ENCODE data around the gene CCDC158.
"Not testable (repeated sequence)": the region's sequence is repeated elsewhere in the genome, so short reads cannot be mapped to it uniquely, and the experiment has no call there.

CCDC158 gene

DNA sequence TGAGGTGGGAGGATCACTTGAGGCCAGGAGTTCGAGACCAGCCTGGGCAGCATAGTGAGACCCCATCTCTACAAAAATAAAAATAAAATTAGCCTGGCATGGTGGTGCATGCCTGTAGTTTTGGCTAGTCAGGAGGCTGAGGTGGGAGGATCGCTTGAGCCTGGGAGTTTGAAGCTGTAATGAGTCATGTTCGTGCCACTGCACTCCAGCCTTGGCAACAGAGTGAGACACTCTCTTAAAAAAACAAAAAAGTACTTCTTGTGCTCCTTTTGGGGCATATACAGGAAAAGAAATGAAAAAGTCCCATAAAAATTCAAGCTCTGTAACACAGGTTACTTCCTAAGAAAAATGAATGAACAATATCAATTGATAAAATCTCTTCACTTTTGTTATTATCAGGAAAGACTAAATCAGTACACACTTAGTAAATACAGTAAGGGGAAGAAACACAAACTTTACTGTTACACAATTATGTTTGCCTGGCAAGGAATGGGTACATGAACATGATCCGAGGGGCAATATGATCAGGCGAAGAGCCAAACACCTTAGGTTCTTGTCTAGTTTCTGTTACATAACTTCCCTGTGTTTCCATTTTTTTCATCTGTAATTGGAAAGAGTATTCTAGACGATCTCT is 46.9 kb downstream of the CCDC158 start:
- DNase-seq (ENCODE audit: low read depth), result no peak

DNA sequence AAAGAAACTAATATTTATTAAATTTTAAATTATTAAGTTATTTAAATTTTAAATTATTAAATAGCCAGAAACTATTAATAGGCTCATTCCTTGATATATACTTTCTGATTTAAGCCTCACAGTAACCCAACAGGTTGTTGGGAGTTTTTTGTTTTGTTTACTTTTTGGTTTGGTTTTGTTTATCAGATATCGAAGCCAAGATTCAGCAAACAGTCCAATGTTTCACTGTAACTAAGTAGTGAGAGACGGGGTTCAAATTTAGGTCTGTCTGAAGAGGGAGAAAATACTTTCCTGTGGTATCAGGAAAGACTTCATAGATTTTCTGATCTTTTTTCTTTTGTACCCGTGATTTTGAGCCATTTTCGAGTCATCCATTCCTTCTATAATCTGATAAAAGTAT is 54.2 kb downstream of the CCDC158 start:
- DNase-seq (ENCODE audit: low read depth), result no peak

DNA sequence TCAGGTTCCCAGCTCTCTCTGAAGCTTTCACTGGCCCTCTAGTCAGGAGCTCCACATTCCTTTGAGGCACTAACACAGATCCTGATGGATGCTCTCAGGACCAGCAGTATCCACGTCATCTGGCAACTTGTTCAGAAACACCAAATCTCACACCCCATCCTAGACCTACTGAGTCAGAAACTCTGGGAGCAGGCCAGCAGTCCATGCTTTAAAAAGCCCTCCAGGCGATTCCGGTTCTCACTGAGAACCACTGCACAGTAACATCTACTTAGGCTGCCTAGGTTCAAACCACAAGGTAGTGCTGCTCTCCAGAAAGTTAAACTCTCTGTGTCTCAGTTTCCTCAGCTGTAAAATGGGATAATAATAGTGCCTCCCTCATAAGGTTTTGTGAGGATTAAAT is 55.3 kb downstream of the CCDC158 start:
- no peak for DNase-seq (ENCODE audit: low read depth)

DNA sequence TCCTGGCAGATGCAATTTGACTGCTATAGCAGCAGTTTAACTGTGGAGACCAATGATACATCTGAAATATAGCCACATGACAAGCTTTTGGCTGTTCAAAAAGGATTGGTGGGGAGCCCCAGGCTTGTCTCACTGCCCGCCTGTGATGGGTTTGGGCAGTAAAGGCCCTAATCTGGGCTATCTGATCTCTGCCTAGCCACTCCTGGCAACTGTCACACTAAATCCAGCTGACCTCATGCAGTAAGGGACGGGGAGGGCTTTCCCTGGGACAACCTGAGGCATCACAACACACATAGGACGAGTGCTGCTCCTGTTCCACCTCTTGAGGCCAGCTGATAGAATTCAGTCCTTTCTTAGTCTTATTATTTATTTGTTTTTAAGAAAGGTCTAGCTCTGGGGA is 56.2 kb downstream of the CCDC158 start:
- DNase-seq (ENCODE audit: low read depth), result no peak

DNA sequence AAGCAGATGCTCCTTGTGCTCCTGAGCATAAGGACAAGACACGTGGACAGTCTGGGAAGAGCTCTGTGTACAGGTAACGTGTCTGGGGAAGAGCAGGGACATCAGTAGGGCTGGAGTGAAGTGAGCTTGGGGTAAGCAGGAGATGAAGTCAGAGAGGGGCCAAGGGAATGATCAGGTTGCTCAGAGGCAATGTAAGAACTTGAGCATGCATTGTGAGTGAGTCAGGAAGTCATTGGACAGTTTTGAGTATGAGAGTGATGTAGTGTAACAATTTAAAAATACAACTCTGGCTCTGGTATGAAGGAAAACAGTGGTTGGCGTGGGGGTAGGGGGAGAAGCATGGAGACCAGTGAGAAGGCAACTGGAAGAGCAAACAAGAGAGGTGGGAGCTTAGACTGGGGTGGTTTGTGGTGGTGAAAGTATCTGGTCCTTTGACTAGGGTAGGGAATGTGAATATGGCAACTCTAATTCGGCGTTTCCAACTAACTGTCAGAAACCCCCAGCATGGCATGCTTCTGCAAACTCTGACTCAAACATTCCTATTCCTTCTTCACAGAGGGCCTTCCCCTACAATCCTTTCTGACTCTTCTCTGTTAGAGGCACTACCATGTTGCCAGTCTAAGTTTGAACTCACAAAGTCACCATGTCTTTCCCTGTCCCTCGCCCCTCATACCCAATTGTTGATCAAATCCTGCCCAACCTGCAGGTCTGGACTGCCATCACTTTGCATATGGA is 57.2 kb downstream of the CCDC158 start:
- no peak for DNase-seq (ENCODE audit: low read depth)

DNA sequence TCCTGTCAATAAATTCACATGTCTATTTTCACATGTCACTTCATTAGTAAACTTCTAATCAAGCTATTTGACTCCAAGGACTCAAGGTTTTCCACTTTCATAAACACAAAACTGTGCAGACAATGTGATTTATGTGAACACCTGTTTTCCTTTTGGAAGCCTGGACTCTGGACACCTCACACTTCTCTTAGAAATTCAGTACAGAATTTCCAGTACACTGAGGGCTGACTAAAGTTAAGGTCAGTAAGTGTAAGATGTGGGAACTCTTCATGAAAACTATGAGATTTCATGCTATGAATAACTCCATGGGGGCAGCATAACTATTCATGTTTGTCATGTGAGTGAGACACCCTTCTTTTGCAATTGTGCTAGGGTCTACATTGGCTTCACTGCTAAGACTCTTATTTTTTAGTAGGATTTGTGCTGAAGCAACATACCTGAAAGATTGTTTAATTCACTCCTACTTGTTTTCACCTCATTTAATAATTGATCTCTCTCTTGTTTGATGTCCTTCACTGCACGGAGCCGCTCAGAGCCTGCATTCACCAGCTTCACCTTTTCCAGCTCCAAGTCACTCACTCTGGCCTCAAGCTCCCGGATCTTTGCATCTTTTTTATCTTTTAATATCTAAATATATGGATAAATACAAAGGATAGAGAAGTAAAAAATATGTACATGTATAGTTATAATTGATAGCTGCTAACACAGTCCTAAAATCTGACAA is 59.1 kb downstream of the CCDC158 start:
- no peak for DNase-seq (ENCODE audit: low read depth)

DNA sequence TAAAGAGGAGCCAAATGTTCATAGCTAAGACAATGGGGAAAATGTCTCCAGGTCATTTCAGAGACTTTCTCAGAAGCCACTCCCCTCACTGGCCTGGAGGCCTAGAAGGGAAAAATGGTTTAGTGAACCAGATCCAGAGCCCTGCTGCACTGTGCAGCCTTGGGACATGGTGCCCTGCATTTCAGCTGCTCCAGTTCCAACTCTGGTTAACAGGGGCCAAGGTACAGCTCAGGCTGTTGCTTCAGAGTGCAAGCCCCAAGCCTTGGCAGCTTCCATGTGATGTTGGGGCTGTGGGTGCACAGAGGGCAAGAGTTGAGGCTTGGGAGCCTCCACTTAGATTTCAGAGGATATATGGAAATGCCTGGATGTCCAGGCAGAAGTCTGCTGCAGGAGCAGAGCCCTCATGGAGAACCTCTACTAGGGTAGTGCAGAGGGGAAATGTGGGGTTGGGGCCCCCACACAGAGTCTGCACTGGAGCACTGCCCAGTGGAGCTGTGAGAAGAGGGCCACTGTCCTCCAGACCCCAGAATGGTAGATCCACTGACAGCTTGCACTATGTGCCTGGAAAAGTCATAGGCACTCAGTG is 61.0 kb downstream of the CCDC158 start:
- DNase-seq (ENCODE audit: low read depth), result not testable (repeated sequence)

DNA sequence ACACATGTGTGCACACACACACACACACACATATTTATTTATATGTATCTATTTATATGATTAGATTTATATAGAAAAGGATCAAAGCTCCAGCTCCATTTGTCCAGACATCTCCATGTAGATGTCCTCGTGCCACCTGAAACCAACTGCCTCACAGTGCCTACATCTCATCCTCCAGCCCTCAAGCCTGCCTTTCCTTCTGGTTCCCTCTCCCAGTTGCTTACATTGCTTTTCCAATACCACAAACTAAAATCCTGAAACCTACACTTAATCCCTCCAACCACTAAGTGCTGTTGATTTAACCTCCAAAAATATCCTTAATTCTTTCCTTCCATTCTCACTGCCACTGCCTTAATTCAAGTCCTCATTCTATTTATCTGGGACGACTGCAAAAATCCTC is 63.0 kb downstream of the CCDC158 start:
- no peak for DNase-seq (ENCODE audit: low read depth)

DNA sequence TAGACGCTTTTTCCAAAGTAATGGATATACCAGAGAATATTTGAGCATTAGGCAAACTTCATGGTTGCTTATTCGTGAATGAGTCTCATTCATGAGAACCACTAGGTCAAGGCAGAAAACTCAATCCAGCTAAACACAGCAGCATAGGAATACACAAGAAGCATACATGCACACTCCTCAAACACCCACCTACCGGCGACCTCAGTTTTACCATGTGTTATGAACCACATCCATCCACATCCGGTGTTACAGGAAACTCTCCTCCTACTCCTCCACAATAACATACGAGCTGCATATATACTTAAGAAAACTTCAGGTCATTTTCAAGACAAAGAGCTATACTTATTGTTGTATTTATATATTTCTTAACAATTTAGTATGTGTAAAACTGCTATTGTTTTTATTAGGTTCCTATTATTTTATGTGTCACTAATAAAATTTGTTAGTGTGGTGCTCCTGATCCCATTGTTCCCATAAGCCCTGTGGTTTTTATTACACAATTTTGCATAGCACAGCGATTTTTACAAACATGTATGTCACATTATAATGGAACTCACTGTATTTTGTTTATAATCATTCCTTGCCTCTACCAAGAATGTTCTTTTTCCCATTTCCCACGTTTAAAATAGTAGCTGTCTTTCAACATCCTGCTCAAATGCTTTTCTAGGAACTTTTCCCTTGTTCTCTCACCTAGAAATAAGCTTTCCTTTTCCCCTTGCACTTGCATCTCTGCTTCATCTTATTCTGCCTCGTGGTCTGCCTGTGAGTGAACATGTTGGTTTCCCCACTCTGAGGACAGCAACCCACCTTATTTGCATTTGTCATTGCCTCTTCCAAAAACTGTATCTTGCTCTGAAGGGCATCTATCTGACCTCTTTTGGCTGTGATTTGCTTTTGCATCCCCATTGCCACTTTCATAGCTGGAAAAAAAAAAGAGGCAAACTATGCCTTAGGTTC is 66.1 kb downstream of the CCDC158 start:
- DNase-seq (ENCODE audit: low read depth), result no peak

DNA sequence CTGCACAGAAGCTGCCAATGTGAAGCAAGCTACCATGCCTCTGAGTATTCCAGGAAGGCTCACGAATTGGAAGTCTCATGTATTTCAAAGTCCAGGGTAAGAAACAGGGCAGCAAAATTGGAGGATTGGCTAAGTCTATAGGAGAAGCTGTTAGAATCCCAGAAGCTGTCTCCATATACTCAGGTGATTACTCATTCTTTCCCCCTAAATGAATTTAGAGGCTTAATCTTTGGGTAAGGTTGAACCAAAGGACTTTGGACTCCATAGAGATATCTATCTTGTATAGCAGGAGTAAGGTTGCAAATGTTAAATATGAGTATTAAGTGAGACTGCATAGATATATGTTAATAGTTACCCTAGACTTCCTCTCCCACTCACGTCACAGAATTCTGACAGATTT is 78.1 kb downstream of the CCDC158 start:
- DNase-seq (ENCODE audit: low read depth), result no peak

DNA sequence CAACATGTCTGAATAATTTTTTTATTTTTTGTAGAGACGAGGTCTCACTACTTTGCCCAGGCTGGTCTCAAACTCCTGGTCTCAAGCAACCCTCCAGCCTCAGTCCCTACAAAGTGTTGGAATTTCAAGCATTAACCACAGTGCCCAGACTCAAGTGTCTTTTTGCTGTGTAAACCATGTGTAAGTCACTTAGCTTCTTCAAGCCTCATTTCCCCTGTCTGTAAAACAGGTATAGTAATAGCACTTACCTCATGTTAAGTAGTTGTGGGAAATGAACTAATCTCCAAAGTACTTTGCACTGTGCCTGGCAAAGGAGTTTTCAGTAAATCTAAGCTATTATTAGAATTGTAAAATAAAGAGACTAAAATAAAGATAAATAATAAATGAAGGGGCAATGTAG is 78.8 kb downstream of the CCDC158 start:
- no peak for DNase-seq (ENCODE audit: low read depth)

DNA sequence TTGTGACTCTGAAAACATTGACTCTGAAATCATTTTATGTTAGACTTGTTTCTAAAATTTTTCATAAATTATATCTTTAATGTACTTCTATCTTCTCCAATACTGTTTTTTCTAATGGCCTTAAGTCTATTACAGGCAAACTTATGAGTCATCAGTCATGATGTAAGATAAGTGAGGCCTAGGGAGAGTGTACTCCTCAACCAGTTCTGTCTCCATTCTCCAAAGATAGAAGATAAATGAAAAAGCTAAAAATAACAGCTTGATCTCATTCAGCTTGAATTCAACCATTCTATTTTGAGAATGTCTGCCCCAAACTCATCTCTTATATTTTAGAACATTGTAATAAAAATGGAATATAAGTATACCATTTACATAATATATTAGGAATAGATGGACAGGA is 79.9 kb downstream of the CCDC158 start:
- no peak for DNase-seq (ENCODE audit: low read depth)

DNA sequence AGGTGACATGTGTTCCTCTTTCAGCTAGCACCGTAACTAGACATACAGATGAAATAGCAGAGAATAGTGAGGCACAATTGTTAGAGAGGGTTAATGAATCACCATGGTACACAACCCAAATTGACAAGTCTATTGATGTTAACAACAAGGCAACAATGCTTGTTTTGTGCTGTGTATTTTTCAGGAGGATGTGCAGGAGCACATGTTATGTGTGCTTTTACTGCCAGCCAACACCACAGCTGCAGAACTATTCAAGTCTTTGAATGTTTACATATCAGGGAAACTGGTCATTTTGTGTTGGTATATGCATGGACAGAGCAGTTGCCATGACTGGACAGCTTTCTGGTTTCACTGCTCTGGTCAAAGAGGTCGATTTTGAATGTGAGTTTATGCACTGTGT is 81.6 kb downstream of the CCDC158 start:
- DNase-seq (ENCODE audit: low read depth), result no peak

DNA sequence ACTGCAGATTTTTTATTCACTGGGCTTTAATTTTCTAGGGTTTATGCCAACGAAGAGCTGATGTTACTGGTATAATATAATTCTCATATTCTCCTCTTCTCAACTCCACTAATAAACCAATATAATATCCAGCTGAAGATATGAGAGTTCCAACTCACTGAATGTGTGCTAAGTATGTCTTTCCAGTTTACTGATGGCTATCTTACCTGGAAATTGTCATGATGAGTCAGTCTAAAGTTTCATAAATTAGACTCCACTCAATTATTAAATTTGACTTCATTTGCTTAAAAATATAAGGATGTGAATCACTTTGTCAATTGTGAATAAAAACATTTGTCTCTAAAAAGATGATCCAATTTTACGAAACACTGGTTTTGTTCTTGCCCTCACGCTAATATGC is 86.1 kb downstream of the CCDC158 start:
- no peak for DNase-seq (ENCODE audit: low read depth)

DNA sequence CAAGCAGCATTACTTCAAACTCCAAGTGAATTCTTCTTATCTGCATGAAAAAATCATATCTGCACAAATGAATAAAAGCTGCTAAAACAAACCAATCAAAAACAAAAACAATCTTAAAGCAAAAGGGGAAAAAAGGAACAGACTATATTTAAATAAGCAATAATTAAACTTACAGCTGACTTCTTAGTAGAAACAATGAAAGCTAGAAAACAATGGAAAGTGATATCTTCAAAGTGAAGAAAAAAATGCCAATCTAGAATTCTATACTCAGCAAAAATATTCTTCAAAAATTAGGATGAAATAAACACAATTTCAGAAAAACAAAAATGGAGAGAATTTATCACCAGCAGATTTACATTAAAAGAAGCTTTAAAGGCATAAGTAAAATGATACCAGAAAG is 94.4 kb downstream of the CCDC158 start:
- DNase-seq (ENCODE audit: low read depth), result no peak

DNA sequence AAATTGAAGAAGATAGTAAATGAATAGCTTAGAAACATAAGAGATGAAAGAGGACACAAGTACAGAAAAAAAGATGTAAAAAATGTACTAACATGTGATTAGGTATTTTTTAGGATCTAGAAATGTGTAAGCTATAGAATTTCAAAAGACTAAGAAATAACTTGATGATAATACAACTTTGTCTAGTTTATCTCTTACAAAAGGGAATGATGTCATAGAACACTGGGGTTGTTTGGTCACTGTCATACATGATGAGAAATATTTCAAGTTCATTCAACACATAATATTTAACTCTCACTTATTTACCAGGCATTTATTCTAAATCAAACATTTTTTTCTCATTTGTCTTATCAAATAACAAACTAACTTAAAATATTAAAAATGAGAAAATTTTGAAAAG is 95.9 kb downstream of the CCDC158 start:
- DNase-seq (ENCODE audit: low read depth), result no peak

DNA sequence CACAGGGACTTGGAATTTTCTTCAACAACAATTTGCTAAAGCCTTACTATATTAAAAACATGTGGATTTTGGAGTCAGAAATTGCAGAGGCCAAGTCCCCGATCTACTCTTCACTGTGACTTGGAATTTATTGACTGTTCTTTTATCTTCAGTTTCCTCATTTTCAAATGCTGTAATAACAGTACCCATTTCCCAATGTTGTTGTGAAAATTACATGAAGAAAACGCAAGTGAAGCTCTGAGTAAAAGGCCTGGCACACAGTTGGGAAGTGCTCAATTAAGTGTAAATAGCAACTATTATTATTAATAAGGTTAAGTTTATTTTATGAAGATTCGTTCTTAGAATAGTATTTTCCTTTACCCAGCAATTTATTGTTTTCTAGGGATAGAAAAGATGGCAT is 98.7 kb downstream of the CCDC158 start:
- no peak for DNase-seq (ENCODE audit: low read depth)

DNA sequence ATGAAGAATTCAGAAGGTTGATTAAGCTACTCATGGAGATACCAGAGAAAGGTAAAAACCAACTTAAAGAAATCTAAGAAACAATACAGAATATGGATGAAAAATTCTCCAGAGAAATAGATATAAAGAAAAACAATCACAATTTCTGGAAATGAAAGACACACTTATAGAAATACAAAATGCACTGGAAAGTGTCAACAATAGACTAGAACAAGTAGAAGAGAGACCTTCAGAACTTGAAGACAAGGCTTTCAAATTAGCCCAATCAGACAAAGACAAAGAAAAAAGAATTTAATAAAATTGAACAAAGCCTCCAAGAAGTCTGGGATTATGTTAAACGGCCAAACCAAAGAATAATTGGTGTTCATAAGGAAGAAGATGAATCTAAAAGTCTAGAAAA is 104.8 kb downstream of the CCDC158 start:
- DNase-seq (ENCODE audit: low read depth), result no peak

DNA sequence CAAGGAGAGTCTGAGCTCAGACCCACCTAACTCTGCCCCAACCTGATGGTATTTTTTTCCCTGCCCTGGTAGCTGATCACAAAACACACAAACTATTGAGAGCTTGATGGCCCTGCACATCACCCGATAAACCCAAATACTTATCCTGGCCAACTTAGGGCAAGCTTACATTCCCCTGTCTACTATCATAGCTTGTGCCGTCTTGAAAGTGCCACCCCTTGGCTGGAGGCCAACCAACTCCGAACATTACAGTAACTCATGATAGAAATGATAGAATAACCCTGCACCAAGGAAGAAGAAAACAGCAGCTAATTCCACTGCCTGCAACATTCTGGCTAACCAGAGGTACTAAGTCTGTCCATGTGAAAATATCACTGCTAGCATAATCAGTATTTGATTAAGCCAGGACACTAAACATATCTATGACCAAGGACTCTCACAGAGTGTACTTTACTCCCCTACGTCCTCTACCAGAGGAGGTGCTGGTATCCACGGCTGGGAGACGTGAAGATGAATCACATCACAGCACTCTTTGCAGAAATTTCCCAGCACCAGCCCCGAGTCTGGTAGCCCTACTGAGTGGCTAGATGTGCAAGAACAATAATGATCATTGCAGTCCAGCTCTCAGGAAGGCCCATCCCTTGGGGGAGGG is 105.5 kb downstream of the CCDC158 start:
- no peak for DNase-seq (ENCODE audit: low read depth)

DNA sequence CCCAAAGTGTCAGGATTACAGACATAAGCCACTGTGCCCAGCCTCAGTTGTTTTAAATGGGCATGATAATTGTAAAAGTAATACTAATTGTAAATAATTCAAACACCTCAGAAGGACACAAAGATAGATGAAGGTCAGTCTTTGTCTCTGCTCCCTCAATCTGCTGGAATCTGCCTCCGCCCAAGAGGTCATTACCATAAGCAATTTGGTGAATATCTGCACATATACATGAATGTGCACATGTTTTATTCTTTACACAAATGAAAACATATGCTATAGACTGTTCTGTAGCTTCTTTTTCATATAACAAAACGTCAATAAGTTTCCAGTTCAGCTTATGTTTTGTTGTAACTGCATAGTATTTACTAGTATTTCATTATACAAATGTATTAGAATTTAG is 107.4 kb downstream of the CCDC158 start:
- no peak for DNase-seq (ENCODE audit: low read depth)

DNA sequence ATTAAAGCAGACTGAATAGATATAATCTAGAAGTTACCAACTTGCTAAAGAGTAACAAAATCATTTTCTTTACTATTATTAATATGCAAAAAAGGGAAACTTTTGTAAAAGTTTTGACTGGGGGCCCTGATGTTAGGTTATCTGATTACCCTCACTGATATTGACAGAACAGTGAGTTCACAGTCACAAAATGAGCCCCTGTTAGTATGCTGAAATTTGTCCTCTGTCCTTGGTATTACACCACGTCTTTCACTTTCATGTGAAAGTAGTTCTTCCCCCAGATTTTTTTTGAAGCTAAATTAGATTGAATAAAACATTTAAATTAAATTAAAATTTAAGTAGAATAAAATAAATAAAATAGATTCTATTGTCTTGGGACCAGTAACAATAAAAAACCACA is 108.5 kb downstream of the CCDC158 start:
- no peak for DNase-seq (ENCODE audit: low read depth)

Measured in stimulated activated CD8-positive, alpha-beta memory T cell treated with anti-CD3 and anti-CD28 coated beads, Interleukin-7, amount 100 ng/mL, for 24 hours (primary cell).